B cell (primary cell): ENCODE data around the gene PPFIA2.

ENCODE experiments used
- CTCF ChIP-seq: fragments of 200-600 bp; IDR thresholded peaks from one replicate; pipeline ENCODE4 v1.8.0; 2022; ENCODE audit warnings: antibody characterized with exemption, mild to moderate bottlenecking
- EZH2 ChIP-seq: IDR thresholded peaks from 2 replicates; pipeline ENCODE4 v1.6.1; 2012; ENCODE audit warnings: borderline replicate concordance, low read depth, mild to moderate bottlenecking, moderate library complexity, low read length; ENCODE audit not compliant: insufficient read depth, poor library complexity, severe bottlenecking

GRCh38 chr12:81533054-81533453, 226.1 kb downstream of the PPFIA2 start:
- TF ChIP-seq CTCF: no peak
- no peak for TF ChIP-seq EZH2
